DND-41 (cell line): ENCODE data around the gene RNF223.
A peak's percentile ranks its signal among the peaks of the same experiment; 100 is the strongest.

Experiments used
- ATAC-seq: fragments of 200-7000 bp; cut with Tn5 transposase; 3 replicates; pipeline ENCODE4 v1.9.1; 2021; ENCODE audit warnings: low read depth; ENCODE audit not compliant: insufficient read depth
- DNase-seq: peaks from one replicate; pipeline ENCODE4 v3.0.0-alpha.2; 2020
- H2AFZ ChIP-seq: 2 replicates; pipeline ENCODE4 v1.6.0; 2012; ENCODE audit warnings: low read depth, low read length
- H3K27ac ChIP-seq: 2 replicates; pipeline ENCODE4 v1.5.1; 2012; ENCODE audit warnings: low read length, inconsistent platforms
- H3K27me3 ChIP-seq: fragments of 200-600 bp; sonication (generic); 2 replicates; pipeline ENCODE4 v1.6.0; 2012; ENCODE audit warnings: low read length, mild to moderate bottlenecking, inconsistent platforms; ENCODE audit not compliant: insufficient read depth, poor library complexity
- H3K36me3 ChIP-seq: 2 replicates; pipeline ENCODE4 v1.5.1; 2012; ENCODE audit warnings: low read length, inconsistent platforms; ENCODE audit not compliant: insufficient read depth
- H3K4me1 ChIP-seq: 2 replicates; pipeline ENCODE4 v1.5.1; 2012; ENCODE audit warnings: mild to moderate bottlenecking, low read length; ENCODE audit not compliant: insufficient read depth
- H3K4me2 ChIP-seq: 2 replicates; pipeline ENCODE4 v1.6.0; 2012; ENCODE audit warnings: mild to moderate bottlenecking, moderate library complexity, low read length, inconsistent platforms; ENCODE audit not compliant: insufficient read depth
- H3K4me3 ChIP-seq, 2 experiments: fragments of 200-600 bp in 1 of 2; shearing (Covaris generic) in 1 of 2; 2 replicates each; pipeline ENCODE4 v1.5.1; 2012 to 2016; ENCODE audit warnings: inconsistent platforms in 2 of 2, low read length in 2 of 2, mild to moderate bottlenecking in 2 of 2, low read depth in 1 of 2, moderate library complexity in 1 of 2
- H3K79me2 ChIP-seq: 2 replicates; pipeline ENCODE4 v1.6.0; 2012; ENCODE audit warnings: low read length, inconsistent platforms; ENCODE audit not compliant: insufficient read depth
- H3K9ac ChIP-seq: 2 replicates; pipeline ENCODE4 v1.6.0; 2012; ENCODE audit warnings: low read depth, mild to moderate bottlenecking, inconsistent platforms, low read length, moderate library complexity
- H3K9me3 ChIP-seq: 2 replicates; pipeline ENCODE4 v1.5.1; 2012; ENCODE audit warnings: low read length, moderate library complexity, mild to moderate bottlenecking, inconsistent platforms; ENCODE audit not compliant: insufficient read depth, severe bottlenecking
- H4K20me1 ChIP-seq: 2 replicates; pipeline ENCODE4 v1.6.0; 2012; ENCODE audit warnings: low read length; ENCODE audit not compliant: insufficient read depth
- CTCF ChIP-seq: IDR thresholded peaks from 2 replicates; pipeline ENCODE4 v1.5.1; 2012; ENCODE audit warnings: borderline replicate concordance, low read length, moderate library complexity, mild to moderate bottlenecking; ENCODE audit not compliant: poor library complexity, severe bottlenecking; ENCODE audit errors: extremely low read depth
- EZH2 ChIP-seq: IDR thresholded peaks from 3 replicates; pipeline ENCODE4 v1.6.1; 2012; ENCODE audit warnings: borderline replicate concordance, low read depth, mild to moderate bottlenecking, moderate library complexity, low read length, inconsistent platforms; ENCODE audit not compliant: severe bottlenecking

Gene RNF223

GRCh38 chr1:1121611-1122077, 47.5 kb upstream of the RNF223 start:
- no peaks in the 10 kb centered on the region for H3K36me3 ChIP-seq
- no peaks in the 10 kb centered on the region for H3K79me2 ChIP-seq
- H3K9me3 ChIP-seq = no peaks in the 10 kb centered on the region
- no peak overlapping the region for H3K27ac ChIP-seq
- H2AFZ ChIP-seq = no peak overlapping the region
- TF ChIP-seq CTCF (no peak), EZH2 (no peak)
- no peak overlapping the region for H3K9ac ChIP-seq
- DNase-seq (no peak), ATAC-seq (peak; percentile 17; the same call in 2 of the 3 replicates)
- H3K4me3 ChIP-seq = no peak overlapping the region
- no peak overlapping the region for H3K4me2 ChIP-seq
- no peaks in the 10 kb centered on the region for H3K27me3 ChIP-seq
- H3K4me1 ChIP-seq = peaks cover 10% of the 10 kb centered on the region
- peaks cover 15% of the 10 kb centered on the region for H4K20me1 ChIP-seq

GRCh38 chr1:1120866-1121591, 46.9 kb upstream of the RNF223 start:
- no peaks in the 10 kb centered on the region for H3K27me3 ChIP-seq

GRCh38 chr1:1120096-1120495, 46.0 kb upstream of the RNF223 start:
- Histone ChIP-seq H3K4me1 (peaks cover 15% of the 10 kb centered on the region), H3K36me3 (no peaks in the 10 kb centered on the region), H3K79me2 (peaks cover 4% of the 10 kb centered on the region), H3K4me3 (no peak overlapping the region), H2AFZ (no peak overlapping the region), H3K27me3 (no peaks in the 10 kb centered on the region), H3K4me2 (no peak overlapping the region), H3K9me3 (no peaks in the 10 kb centered on the region), H4K20me1 (peaks cover 15% of the 10 kb centered on the region), H3K9ac (no peak overlapping the region), H3K27ac (no peak overlapping the region)
- no peak for TF ChIP-seq EZH2
- DNase-seq (no peak), ATAC-seq (no peak)

More at GRCh38 chr1:1120866-1121591, 46.9 kb upstream of the RNF223 start:
- Histone ChIP-seq H3K27ac (no peak overlapping the region), H2AFZ (no peak overlapping the region), H3K4me3 (no peak overlapping the region), H3K4me2 (no peak overlapping the region), H3K36me3 (no peaks in the 10 kb centered on the region), H3K9ac (no peak overlapping the region), H3K79me2 (no peaks in the 10 kb centered on the region), H3K4me1 (peaks cover 14% of the 10 kb centered on the region), H3K9me3 (no peaks in the 10 kb centered on the region), H4K20me1 (peaks cover 15% of the 10 kb centered on the region)
- TF ChIP-seq EZH2 (no peak), CTCF (no peak)
- no peak for ATAC-seq
- DNase-seq = no peak

- no peak for DNase-seq
- H3K9ac ChIP-seq = no peak overlapping the region
- H3K9me3 ChIP-seq = no peaks in the 10 kb centered on the region
- no peak overlapping the region for H3K27ac ChIP-seq
- no peak overlapping the region for H3K4me3 ChIP-seq
- TF ChIP-seq EZH2 = no peak
- TF ChIP-seq CTCF = no peak
- no peak overlapping the region for H2AFZ ChIP-seq
- no peaks in the 10 kb centered on the region for H3K27me3 ChIP-seq
- peaks cover 22% of the 10 kb centered on the region for H3K4me1 ChIP-seq
- H4K20me1 ChIP-seq = peaks cover 13% of the 10 kb centered on the region
- no peaks in the 10 kb centered on the region for H3K36me3 ChIP-seq
- no peak for ATAC-seq
- H3K79me2 ChIP-seq = peaks cover 11% of the 10 kb centered on the region
- H3K4me2 ChIP-seq = no peak overlapping the region
Observed at GRCh38 chr1:1119272-1119890, 45.3 kb upstream of the RNF223 start.
